ENCODE data around the gene CTIF. TPM values are rescaled to one million over a fixed set of nuclear protein-coding genes. Genes with fewer than 3 reads are reported as not detected.
A peak's percentile ranks its signal among the peaks of the same experiment; 100 is the strongest.

CTIF gene
- polyA plus RNA-seq, 1 donor from 2014 or later, result 50.2 TPM

DNA sequence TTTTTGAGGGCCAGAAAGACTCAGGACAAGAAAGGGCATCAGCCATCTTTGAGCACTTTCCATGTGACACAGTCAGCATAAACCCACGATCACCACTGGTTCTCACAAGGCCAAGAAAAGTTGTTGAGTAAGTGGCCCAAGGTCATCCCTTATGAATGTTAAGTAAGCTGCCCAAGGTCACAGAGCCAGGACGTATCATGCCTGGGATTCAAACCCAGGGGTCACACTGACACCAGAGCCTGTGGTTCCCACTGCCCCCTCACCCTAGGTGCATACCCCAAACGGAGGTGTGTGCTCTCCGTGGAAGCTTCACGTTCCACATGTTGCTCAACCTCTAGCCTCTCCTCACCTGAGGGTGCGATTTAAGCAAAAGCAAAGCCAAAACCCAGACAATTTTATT lies 2.3 kb upstream of the CTIF start:
- H3K9me3 ChIP-seq (ENCODE audit: low read length), result no peaks in the 10 kb centered on the region
- H3F3A ChIP-seq (ENCODE audit: insufficient read depth, low read length, poor library complexity, severe bottlenecking), result no peaks in the 10 kb centered on the region
- H3K36me3 ChIP-seq (ENCODE audit: insufficient read depth, low read length), result no peaks in the 10 kb centered on the region
- no peak overlapping the region for H3K27ac ChIP-seq (ENCODE audit: low read length)
- no peak overlapping the region for H3K4me2 ChIP-seq (ENCODE audit: low read length)
- TF ChIP-seq RAD21 (conservative IDR thresholded peaks at IDR 0.05), result no peak
- TF ChIP-seq EP300 (conservative IDR thresholded peaks at IDR 0.05; ENCODE audit: poor library complexity, severe bottlenecking), result no peak
- TF ChIP-seq CTCF (IDR thresholded peaks at IDR 0.05; ENCODE audit: poor library complexity, severe bottlenecking), result no peak
- no peak for TF ChIP-seq MXI1 (conservative IDR thresholded peaks at IDR 0.05; ENCODE audit: poor library complexity, severe bottlenecking)
- no peak for TF ChIP-seq EZH2 (IDR thresholded peaks at IDR 0.05; ENCODE audit: borderline replicate concordance, insufficient read depth, low read length, poor library complexity, severe bottlenecking)
- no peak for TF ChIP-seq TAF1 (IDR thresholded peaks at IDR 0.05; ENCODE audit: low read depth)
- no peak for TF ChIP-seq SMC3 (conservative IDR thresholded peaks at IDR 0.05; ENCODE audit: poor library complexity)
- TF ChIP-seq POLR2AphosphoS5 (IDR thresholded peaks at IDR 0.05), result no peak
- TF ChIP-seq REST (IDR thresholded peaks at IDR 0.05; ENCODE audit: borderline replicate concordance), result no peak
- H3K9ac ChIP-seq (ENCODE audit: low read length), result no peak overlapping the region
- peaks cover 1% of the 10 kb centered on the region for H4K20me1 ChIP-seq (ENCODE audit: insufficient read depth)
- peaks cover 11% of the 10 kb centered on the region for H3K79me2 ChIP-seq (replicated peaks; ENCODE audit: insufficient read depth, low read length)
- no peaks in the 10 kb centered on the region for H3K9me2 ChIP-seq (ENCODE audit: insufficient read depth, low read length)
- no peak overlapping the region for H3K4me3 ChIP-seq (ENCODE audit: low read length)
- H2AFZ ChIP-seq (ENCODE audit: low read depth, low read length), result no peak overlapping the region
- H3K27me3 ChIP-seq (ENCODE audit: insufficient read depth, low read depth, low read length), result no peaks in the 10 kb centered on the region

GRCh38 chr18:48539406-48540250 lies 797 bp downstream of the CTIF start:
- Histone ChIP-seq H3K9me3 (ENCODE audit: low read length) (no peaks in the 10 kb centered on the region), H3K79me2 (replicated peaks; ENCODE audit: insufficient read depth, low read length) (peaks cover 42% of the 10 kb centered on the region), H3K4me3 (ENCODE audit: low read length) (peak overlapping the region; percentile 99), H3K27me3 (ENCODE audit: insufficient read depth, low read depth, low read length) (no peaks in the 10 kb centered on the region), H2AFZ (ENCODE audit: low read depth, low read length) (peak overlapping the region; percentile 49), H3K27ac (ENCODE audit: low read length) (peak overlapping the region; percentile 99), H3K9me2 (ENCODE audit: insufficient read depth, low read length) (no peaks in the 10 kb centered on the region), H3K4me2 (ENCODE audit: low read length) (peak overlapping the region; percentile 8), H3F3A (ENCODE audit: insufficient read depth, low read length, poor library complexity, severe bottlenecking) (no peaks in the 10 kb centered on the region), H4K20me1 (ENCODE audit: insufficient read depth) (peaks cover 15% of the 10 kb centered on the region), H3K9ac (ENCODE audit: low read length) (peak overlapping the region; percentile 98), H3K36me3 (ENCODE audit: insufficient read depth, low read length) (no peaks in the 10 kb centered on the region)
- TF ChIP-seq RAD21 (conservative IDR thresholded peaks at IDR 0.05) (peak; percentile 44), EP300 (conservative IDR thresholded peaks at IDR 0.05; ENCODE audit: poor library complexity, severe bottlenecking) (peak; percentile 30), EZH2 (IDR thresholded peaks at IDR 0.05; ENCODE audit: borderline replicate concordance, insufficient read depth, low read length, poor library complexity, severe bottlenecking) (no peak), REST (IDR thresholded peaks at IDR 0.05; ENCODE audit: borderline replicate concordance) (peak; percentile 57), TAF1 (IDR thresholded peaks at IDR 0.05; ENCODE audit: low read depth) (no peak), POLR2AphosphoS5 (IDR thresholded peaks at IDR 0.05) (peak; percentile 57), CTCF (IDR thresholded peaks at IDR 0.05; ENCODE audit: poor library complexity, severe bottlenecking) (no peak), MXI1 (conservative IDR thresholded peaks at IDR 0.05; ENCODE audit: poor library complexity, severe bottlenecking) (peak; percentile 75), SMC3 (conservative IDR thresholded peaks at IDR 0.05; ENCODE audit: poor library complexity) (peak; percentile 41)

Data from neural cell (in vitro differentiated cells).